GM21737 (cell line): Measurements from ENCODE around the gene CD151.

ENCODE experiments used
- ATAC-seq: cut with Tn5 transposase; IDR thresholded peaks from one replicate; pipeline ENCODE4 v1.9.1; 2021; ENCODE audit warnings: mild to moderate bottlenecking, moderate library complexity; ENCODE audit not compliant: unreplicated experiment

CD151 gene

DNA sequence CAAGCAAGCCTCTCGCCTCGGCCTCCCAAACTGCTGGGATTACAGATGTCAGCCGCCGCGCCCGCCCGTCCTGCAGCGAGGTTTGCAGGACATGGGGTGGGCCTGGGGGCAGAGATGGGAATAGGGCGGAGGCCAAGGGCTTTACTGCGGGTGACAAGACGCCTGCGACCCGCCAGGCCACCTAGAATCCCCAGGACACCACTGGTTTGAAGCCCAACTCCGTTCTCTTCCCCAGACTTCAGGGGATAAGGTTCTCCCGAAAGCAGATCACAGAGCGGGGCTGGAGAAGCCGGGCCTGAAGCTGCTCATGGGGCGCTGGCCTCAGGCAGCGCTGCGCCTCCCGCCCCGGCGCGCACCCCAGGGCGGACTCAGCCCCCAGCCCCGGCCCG, 9.2 kb downstream of the CD151 start:
- no peak for ATAC-seq

- peak; percentile 52 for ATAC-seq
These were observed 9.7 kb downstream of the CD151 start, which contains the start of the genes POLR2L and TSPAN4 for GRCh38 chr11:842370-843002. TSS of gene POLR2L (minus strand) at chr11:842529. CDS start at chr11:842508, 21 bp downstream. TSS of gene TSPAN4 (plus strand) at chr11:842852. CDS start at chr11:850305, 7,453 bp downstream.

DNA sequence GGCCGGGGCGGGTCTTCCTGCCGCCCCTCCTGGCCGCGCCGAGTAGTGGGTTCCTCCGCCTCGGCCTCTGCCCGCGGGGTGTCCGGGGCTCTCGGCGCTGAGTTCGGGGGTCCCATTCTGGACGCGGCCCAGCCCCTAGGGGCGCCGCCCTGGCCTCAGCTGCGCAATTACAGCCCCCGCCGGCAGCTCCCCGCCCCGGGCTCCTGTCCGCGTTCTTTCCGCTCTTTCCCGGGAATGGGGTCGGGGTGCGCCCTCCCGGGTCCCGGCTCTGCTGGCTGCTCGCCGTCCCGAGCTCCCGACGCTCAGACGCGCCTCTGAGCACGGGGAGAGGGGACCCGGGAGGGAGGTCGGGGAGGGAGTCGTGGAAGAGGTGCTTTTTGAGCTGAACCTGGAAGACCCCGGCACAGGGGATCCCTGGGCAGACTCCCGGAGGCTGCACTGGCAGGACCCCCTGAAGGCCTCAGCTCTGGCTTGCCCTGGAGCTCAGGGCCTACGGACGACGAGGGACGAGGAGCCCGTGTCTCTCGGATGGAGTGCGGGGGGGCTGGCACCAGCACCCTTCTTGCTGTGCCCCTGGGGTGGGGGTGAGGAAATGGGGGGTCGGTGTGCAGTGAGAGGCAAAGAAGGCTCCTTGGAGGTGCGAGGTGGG, 10.5 kb downstream of the CD151 start:
- ATAC-seq: no peak

DNA sequence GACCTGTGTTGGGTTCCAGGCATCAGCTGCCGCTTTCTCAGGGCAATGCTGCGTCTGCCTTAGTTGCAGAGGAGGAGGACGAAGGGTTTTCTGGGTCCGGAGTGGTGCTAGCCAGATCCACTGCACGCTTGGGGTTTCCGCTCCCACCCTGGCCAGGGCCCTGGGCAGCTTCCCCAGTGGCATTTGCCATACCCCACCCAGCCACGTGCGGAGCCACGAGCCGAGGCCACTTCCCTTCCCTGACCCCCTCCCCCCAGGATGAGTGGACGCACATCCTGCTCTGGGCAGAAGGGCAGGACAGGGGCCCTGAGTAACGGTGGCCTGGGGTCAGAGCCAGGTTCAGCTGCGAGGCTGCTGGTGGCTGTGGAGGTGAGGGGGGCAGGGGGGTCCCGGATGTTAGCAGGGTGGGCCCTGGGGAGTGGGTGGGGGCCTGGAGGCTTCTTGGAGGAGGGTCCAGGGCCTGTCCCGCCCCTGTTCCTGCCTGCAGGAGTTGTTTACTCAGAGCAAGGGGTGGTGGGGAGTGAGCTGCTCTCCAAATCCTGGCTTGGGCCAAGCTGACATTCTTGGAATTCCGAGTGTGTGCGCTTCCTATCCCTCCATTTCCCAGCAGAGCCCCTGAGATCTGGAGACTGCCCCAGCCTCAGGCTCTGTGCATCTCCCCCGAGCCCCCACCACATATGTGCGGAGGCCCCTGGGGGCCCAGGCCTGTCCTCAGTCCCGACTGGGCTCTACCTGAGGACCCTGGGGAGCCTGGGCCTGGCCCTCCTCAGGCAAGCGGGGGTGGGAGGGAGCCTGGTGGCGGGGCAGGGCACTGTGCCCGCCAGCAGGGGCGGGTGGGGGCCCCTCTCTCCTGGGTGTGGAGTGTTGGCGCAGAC, 11.3 kb downstream of the CD151 start:
- no peak for ATAC-seq

- ATAC-seq: no peak
These were observed 12.2 kb downstream of the CD151 start for GRCh38 chr11:844693-845644.

- no peak for ATAC-seq
These were observed 13.2 kb downstream of the CD151 start for GRCh38 chr11:845872-846495.

DNA sequence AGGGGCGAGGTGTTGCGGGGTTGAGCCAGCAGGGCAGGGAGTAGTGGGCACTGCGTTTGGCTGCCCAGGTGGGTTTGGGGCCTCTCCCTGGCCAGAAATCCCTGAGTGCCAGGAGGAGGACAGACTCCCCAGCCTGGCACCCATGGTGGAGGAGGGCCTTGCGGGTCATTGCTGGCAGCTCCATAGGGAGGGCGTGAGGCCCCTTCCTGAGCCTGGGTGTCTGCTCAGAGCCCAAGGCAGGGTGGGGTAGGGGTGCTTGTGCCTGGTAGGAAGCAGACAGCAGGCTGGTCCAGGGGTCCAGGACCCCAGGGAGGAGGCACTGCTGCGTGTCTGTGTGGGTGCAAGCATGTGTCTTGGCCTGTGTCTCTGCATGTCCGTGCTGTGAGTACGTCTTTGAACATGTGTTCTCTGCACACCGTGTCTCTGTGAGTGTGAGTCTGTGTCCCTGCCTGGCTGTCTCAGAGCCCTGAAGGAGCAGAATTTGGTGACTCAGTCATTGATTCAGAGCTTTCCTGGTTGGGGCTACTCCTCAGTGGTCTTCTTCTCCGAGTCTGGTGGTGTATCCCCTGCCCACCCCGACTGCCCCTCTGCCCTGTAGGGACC, 13.8 kb downstream of the CD151 start:
- no peak for ATAC-seq

- ATAC-seq: no peak
These were observed 15.1 kb downstream of the CD151 start for GRCh38 chr11:847876-848275.

DNA sequence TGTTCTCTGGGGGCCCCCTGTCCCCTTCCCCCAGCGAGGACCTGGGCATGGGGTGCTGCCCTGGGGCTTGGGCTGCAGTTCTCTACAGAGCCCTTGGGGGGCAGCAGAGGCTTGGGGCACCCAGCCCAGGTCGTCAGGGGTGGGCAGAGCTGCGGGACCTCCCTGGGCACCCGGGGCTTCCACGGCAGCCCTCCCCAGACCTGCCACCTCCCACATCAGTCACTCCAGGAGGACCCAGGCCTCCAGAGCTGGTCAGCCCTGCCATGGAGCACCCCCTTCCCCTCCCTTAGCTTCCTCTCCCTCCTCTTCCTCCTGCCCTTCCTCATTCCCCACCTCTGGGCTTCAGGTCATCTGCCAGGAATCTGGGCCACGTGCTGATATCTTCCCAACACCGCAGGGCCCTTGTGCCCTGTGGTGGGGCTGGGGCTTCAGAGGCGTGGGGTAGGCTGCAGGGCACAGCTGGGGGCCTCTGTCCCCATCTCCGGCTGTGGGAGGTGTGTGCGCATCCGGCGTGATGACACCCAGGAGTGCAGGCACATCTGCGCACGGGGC, 15.7 kb downstream of the CD151 start:
- no peak for ATAC-seq

GRCh38 chr11:849104-849824, 16.5 kb downstream of the CD151 start:
- no peak for ATAC-seq

DNA sequence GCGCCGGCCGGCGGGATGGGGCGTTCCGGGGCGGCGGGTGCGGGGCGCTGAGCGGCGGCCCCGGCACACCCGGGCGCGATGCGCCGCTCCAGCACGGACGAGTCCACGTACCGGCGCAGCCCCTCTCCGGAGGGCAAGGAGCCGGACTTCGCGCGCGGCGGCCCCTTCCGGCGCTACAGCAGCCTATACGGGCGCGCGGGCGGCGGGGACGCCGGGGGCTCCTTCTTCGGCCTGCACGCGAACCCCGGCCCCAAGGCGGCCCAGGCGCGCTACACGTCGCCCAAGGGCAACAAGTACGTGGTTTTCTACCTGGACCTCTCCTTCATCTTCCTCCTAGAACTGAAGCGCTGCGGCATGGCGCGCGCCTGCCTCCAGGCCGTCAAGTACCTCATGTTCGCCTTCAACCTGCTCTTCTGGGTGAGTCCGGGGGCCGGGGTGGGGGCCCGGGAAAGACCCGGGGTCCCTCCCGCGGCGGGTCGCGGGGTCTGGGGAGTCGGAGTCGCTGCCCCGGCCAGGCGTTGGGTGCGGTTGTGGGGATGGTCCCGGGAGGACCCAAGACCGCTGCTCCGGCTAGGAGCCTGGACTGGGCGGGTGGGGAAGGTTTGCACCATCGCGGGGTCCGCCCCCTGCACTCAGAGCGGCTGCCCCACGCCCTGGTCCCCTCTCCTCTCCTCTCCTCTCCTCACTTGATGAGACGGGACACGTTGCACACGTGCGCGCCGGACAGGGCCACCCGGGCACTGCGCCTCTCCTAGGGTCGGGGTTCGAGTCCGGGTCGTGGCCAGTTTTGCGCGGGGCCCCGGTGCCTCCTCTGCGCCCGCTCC, 17.4 kb downstream of the CD151 start:
- no peak for ATAC-seq

DNA sequence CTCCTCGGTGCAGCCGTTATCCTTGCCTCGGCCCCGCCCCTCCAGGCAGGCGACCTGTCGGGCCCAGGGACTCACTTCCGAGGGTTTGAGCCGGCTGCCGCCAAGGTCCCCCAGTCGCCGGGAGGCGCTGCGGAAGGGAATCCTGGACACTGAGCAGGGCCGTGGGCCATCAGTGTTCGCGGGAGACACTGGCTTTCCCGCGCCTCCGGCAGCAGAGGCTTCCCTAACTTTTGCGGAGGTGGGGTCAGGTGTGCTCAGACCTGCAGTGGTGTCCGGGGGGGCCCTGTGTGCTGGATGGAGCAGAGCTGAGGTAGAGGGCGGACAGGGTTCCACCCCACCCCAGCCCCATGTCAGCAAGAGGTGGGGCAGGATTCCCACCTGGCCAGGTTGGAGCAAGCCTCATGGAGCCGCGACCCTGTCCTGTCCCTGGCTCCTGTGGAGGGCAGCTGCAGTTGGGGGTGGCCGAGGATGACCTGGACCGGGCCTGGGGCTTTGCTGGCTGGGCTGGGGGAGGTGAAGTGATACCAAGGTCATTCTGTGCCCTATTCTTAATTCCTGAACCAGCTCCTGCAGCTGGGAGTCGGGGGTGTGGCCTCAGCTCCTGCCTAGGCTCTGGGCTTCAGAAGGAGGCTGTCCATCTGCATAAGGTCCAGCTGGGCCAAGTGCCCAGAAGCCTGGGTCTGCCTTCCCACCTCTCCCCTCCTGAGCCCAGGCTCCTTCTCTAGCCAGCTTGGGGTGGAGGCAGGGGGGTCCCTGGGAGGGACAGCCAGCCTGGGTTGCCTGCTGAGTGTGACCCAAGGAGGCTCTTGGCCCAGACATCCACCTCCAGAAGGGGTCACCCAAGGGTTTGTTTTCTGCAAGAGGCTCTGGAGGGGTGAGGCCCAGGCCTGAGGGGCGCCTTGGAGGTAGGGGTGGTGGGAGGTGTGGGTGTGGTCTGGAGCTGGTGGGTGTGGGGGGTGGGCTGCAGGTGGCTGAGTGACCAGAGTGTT, 18.3 kb downstream of the CD151 start:
- no peak for ATAC-seq

- no peak for ATAC-seq
These were observed 20.0 kb downstream of the CD151 start for GRCh38 chr11:852762-853161.

- no peak for ATAC-seq
These were observed 21.1 kb downstream of the CD151 start for GRCh38 chr11:853682-854448.

DNA sequence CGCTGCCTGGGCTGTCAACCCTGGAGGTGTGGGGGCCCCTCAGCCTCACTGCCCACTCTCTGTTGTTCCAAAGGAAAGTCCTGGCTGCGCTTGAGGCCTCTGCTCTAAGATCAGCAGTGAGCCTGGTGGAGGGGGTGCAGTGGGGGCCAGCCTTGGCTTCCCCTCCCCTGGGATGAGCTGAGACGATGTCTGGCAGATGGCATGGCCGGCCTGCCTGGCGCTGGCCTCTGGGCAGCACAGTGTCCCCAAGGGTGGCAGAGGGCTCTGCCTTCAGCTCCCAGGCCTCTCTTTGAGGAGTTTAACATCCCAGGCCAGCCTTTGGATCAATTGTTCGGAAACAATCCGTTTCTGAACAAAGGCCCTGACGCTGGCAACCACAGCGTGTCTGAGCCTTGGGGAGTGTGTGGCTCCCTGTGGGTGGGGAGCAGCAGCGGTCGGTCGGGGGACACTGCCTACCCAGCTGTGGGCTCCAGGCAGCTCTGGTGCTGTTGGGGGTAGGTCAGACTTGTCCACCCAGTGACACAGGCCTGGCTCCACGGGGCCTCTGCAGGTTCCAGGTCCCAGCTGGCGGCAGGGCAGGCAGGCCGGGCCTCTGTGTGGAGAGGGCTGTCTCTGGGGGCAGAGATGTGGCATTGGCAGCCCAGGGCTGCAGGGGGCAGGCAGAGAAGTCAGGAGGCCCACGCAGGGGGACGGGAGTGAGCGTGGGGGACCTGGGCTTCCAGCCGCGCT, 22.0 kb downstream of the CD151 start:
- no peak for ATAC-seq
